ENCODE measurements around the gene IRF3.

IRF3 gene

GRCh38 chr19:49690656-49691242 lies 25.1 kb upstream of the IRF3 start, which contains the start of gene CPT1C:
CPT1C (plus strand) TSS chr19:49691116; CDS start chr19:49692253, 1,137 bp downstream.
- Mint-ChIP-seq H3K4me1 (peaks cover 23% of the 10 kb centered on the region), H3K36me3 (ENCODE audit: low read depth) (peaks cover 18% of the 10 kb centered on the region), H3K4me3 (peak within 1 kb of the TSS; percentile 60), H3K27ac (peak within 1 kb of the TSS; percentile 52), H3K9me3 (no peaks in the 10 kb centered on the region), H3K27me3 (peaks cover 21% of the 10 kb centered on the region)
- DNase-seq, result peak; percentile 66
- peak; percentile 41 for ATAC-seq

GRCh38 chr19:49690079-49690655 lies 24.5 kb upstream of the IRF3 start:
- Mint-ChIP-seq H3K27me3 (peaks cover 21% of the 10 kb centered on the region), H3K9me3 (no peaks in the 10 kb centered on the region), H3K4me1 (peaks cover 27% of the 10 kb centered on the region), H3K4me3 (peak overlapping the region; percentile 60), H3K36me3 (ENCODE audit: low read depth) (peaks cover 23% of the 10 kb centered on the region), H3K27ac (peak overlapping the region; percentile 52)
- peak; percentile 1 for ATAC-seq
- no peak for DNase-seq

DNA sequence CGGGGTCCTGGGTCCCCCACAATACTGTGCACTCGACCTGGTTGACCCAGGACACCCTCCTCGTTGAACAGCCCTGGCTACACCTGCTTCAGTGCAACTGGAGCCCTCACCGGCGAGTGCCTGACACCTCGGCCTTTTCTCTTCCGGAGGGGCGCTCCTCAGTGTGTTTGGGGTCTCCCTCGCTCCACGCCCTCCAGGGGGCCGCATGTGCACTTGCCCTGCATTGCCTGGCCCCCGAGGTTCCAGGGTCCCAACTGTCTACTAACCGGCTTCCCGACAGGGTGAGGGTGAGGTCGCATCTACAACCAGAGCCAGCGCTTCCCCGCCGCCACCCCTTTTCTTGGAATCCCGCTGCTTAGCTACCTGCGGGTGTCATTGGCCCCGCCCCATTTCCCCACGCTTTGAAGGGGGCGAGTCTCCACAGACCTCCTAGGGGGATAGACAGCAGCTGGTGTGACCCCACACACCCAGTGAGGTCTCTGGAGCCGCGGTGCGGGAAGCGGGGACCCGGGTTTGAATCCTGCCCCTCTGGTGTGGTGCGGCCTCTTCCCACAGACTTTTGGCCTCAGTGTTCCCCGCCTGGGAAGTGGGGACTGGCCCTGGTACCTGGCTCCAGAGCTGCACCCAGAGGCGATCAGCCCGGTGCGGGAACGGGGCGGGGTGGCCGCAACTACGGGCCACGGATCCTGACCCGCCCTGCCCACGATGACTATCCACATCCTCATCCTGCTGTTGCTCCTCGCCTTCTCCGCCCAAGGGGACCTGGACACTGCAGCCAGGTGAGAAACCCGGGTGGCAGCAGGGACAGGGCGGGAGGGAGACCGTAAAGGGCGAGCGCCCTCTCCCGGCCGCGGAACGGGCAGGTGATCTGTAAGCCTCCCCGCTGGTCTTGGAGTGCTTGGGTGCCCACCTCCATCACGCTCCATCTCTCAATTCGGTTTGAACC lies 23.7 kb upstream of the IRF3 start, which contains the start of gene ADM5:
Gene ADM5 (plus strand): TSS at position 462 of the 946 bp plus-strand sequence. CDS start 244 bp downstream, at position 706.
- Mint-ChIP-seq H3K27me3 (peaks cover 21% of the 10 kb centered on the region), H3K9me3 (no peaks in the 10 kb centered on the region), H3K36me3 (ENCODE audit: low read depth) (peaks cover 27% of the 10 kb centered on the region), H3K27ac (peak within 1 kb of the TSS; percentile 52), H3K4me1 (peaks cover 27% of the 10 kb centered on the region), H3K4me3 (peak within 1 kb of the TSS; percentile 60)
- ATAC-seq (peak; percentile 26), DNase-seq (peak; percentile 64)

DNA sequence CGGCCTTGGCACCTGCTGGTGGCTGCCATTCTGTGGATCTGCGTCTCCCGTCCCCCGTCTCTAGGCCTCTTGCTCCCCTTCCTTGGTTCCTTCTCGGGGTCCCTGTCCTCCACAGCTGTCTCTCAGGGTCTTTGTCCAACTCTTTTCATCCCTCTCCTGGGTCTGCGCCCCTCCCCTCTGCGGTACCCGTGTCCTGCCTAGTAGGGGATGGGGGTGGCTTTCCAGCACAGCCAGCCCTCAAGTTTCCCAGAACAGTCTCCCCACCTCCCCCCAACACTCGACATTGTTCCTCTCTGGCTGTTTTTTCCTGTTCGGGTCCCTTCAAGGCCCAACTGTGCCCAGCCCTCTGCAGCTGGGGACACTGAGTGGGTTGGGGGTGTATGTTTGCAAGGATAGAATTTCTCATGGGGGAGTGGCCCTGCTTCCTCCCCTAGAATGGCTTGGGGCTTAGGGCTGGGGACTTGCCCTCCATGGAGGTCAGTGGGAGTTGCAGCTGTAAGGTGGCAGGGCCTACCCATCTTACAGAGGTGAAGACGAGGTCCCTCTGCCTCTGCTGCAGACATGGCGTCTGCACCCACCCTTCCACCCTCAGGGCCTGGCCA lies 23.0 kb upstream of the IRF3 start:
- Mint-ChIP-seq H3K27me3 (peaks cover 21% of the 10 kb centered on the region), H3K27ac (no peak overlapping the region)
- no peak for DNase-seq

DNA sequence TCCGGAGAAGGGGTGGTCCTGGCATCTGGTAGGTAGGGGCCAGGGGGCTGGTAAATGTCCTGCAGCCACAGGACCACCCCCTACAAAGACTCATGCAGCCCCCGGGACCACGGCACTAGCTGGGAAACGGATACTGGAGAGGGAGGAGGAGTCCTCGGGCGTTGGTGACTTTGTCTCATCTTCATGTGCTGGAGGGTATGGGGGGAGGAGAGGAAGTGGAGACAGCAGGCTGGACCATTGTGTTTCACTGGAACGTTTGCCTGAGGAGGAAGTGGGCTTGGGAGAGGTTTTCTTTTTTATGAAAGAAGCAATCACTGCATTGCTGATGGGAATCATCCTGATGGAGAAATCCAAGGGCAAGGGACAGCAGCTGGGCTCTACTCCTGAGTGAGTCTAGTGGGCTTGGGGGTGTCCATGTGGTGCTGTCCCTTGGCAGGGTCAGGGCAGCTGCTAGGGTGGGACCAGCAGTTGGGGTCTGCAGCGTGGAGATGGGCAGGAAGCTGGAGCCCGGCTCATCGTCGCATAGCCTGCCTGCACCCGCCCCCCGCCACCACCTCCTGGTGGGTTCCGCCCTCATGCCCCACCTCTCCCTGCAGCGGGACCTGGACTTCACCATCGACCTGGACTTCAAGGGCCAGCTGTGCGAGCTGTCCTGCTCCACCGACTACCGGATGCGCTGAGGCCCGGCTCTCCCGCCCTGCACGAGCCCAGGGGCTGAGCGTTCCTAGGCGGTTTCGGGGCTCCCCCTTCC lies 22.1 kb upstream of the IRF3 start:
- Mint-ChIP-seq H3K27me3 (peaks cover 15% of the 10 kb centered on the region), H3K36me3 (ENCODE audit: low read depth) (peaks cover 39% of the 10 kb centered on the region), H3K27ac (peak overlapping the region; percentile 16), H3K4me3 (no peak overlapping the region), H3K9me3 (no peaks in the 10 kb centered on the region), H3K4me1 (peaks cover 27% of the 10 kb centered on the region)
- ATAC-seq, result no peak
- no peak for DNase-seq

More for the DNA sequence above, 23.0 kb upstream of the IRF3 start:
- ATAC-seq, result no peak
- Mint-ChIP-seq H3K4me1 (peaks cover 27% of the 10 kb centered on the region), H3K9me3 (no peaks in the 10 kb centered on the region), H3K4me3 (no peak overlapping the region), H3K36me3 (ENCODE audit: low read depth) (peaks cover 34% of the 10 kb centered on the region)

GRCh38 chr19:49687150-49687549 lies 21.5 kb upstream of the IRF3 start:
- Mint-ChIP-seq H3K4me1 (peaks cover 29% of the 10 kb centered on the region), H3K27ac (peak overlapping the region; percentile 42), H3K27me3 (peaks cover 9% of the 10 kb centered on the region), H3K9me3 (no peaks in the 10 kb centered on the region), H3K4me3 (no peak overlapping the region), H3K36me3 (ENCODE audit: low read depth) (peaks cover 44% of the 10 kb centered on the region)
- no peak for DNase-seq
- no peak for ATAC-seq

DNA sequence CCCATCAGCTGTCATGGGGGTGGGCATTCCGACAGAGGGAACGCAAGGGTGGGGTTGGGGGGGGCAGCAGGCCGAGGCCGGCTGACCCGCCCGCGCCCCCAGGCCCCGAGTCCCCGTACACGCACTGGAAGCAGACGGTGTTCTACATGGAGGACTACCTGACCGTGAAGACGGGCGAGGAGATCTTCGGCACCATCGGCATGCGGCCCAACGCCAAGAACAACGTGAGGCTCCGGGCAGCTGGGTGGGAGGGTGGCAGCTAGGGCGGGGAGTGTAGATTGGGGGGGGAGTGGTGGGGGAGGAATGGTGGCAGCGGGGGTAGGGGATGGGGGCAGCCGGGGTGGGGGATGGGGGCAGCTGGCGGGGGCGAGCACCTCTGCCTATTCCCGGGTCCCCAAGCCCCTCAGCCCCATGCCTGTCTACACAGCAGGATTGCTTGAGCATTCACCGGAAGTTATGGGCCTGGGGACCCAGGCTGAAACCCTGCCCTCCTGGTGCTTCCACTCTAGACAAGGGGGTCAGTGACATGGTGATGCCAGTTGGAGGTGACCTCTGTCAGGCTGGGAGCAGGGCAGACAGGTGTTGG lies 20.9 kb upstream of the IRF3 start:
- Mint-ChIP-seq H3K4me1 (peaks cover 34% of the 10 kb centered on the region), H3K27me3 (peaks cover 8% of the 10 kb centered on the region), H3K9me3 (no peaks in the 10 kb centered on the region), H3K36me3 (ENCODE audit: low read depth) (peaks cover 49% of the 10 kb centered on the region), H3K27ac (peak overlapping the region; percentile 42), H3K4me3 (no peak overlapping the region)
- no peak for ATAC-seq
- no peak for DNase-seq

DNA sequence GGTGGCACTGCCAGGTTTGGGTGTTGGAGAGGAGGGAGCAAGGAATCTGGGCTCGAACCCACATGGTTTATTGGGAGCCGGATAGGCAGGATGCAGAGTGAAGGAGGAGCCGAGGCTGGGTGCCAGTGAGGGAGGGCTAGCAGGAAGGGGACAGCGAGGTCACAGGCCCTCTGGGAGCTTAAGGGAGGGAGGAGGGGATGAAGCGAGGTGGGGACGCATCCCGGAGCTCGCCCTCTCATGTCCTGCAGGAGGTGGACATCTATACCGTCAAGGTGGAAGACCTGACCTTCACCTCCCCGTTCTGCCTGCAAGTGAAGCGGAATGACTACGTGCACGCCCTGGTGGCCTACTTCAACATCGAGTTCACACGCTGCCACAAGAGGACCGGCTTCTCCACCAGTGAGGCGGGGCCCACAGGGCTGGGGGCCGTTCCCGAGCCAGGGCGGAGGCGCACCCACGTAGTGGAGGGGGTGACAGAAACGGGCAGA lies 20.2 kb upstream of the IRF3 start:
- Mint-ChIP-seq H3K4me3 (no peak overlapping the region), H3K9me3 (no peaks in the 10 kb centered on the region), H3K4me1 (peaks cover 32% of the 10 kb centered on the region), H3K27ac (no peak overlapping the region), H3K27me3 (peaks cover 7% of the 10 kb centered on the region), H3K36me3 (ENCODE audit: low read depth) (peaks cover 55% of the 10 kb centered on the region)
- ATAC-seq (no peak), DNase-seq (no peak)

DNA sequence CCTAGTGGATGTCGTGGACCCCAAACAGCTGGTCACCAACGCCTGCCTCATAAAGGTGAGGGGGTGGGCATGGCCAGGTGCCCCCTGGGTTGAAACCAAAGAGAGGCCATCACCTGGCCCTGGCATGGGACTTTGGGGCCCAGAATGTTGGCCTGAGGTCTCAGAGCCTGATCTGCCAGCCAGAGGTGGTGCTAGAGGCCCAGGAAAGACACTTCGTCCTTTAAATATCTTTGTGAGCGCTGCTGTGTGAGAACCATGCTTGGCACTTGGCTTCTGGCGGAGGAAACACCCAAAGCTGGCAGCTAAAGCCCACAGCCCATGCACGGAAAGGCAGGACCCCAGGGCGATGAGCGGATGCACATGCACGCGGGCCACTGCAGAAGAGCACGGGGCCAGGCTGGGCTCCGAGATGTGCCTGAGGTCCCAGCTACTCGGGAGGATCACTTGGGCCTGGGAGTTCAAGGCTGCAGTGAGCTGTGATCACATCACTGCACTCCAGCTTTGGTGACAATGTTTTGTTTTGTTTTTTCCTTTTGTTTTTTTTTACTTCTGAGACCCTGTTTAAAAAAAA lies 19.4 kb upstream of the IRF3 start:
- H3K4me3 Mint-ChIP-seq, result no peak overlapping the region
- DNase-seq, result no peak
- no peaks in the 10 kb centered on the region for H3K9me3 Mint-ChIP-seq
- no peaks in the 10 kb centered on the region for H3K27me3 Mint-ChIP-seq
- peaks cover 32% of the 10 kb centered on the region for H3K4me1 Mint-ChIP-seq
- H3K36me3 Mint-ChIP-seq (ENCODE audit: low read depth), result peaks cover 56% of the 10 kb centered on the region
- no peak overlapping the region for H3K27ac Mint-ChIP-seq
- no peak for ATAC-seq

DNA sequence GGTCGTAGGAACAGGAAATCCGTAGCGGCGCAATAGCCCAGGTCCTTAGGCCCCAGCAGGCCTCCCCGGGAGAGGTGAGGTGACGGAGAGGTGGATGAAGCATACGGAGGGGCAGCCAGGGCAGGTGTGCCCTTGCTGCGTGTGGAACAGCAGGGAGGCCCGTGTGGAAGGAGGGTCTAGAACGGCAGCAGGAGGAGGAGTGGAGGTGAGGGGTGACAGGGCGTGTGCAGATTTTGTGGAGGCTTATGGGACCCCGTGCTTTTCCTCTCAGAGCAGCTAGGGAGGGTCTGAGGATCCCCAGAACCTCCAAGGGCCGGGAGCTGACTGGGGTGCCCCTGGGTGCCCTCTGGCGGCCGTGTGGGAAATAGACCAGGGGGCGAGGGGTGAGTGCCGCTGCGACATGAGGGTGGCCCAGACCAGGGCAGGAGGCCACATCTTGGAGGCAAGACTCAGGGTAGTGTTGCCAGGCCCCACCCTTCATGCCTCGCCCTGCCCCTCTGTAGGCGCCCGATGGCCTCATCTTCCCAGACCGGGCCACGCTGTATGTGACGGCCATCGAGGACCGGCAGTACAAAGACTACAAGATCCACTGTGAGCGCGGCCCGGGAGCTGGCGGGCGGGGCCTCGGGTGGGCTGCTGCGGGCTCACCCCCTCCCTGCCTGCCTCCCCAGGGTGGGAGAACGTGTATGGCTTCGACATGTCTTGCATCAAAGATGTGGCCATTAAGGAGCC lies 18.8 kb upstream of the IRF3 start:
- H3K4me1 Mint-ChIP-seq, result peaks cover 36% of the 10 kb centered on the region
- DNase-seq (no peak), ATAC-seq (peak; percentile 3)
- H3K27ac Mint-ChIP-seq, result no peak overlapping the region
- no peaks in the 10 kb centered on the region for H3K27me3 Mint-ChIP-seq
- peaks cover 60% of the 10 kb centered on the region for H3K36me3 Mint-ChIP-seq (ENCODE audit: low read depth)
- no peaks in the 10 kb centered on the region for H3K9me3 Mint-ChIP-seq
- H3K4me3 Mint-ChIP-seq, result no peak overlapping the region

DNA sequence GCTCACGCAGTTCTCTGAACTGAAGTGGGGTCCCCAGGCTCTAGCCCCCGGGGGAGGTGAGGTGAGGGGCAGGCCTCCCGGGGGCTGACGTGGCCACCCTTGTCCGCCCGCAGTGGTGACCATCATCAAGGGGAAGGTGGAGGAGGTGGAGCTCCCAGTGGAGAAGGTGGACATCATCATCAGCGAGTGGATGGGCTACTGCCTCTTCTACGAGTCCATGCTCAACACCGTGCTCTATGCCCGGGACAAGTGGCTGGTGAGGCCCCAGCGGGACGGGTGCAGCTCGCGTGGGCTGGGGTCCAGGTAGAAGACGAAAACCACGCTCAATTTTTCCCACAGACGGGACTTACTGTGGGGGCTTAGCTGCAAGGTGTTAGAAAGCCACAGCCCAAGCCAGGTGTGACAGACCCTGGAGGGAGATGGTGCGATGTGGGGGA lies 18.2 kb upstream of the IRF3 start:
- Mint-ChIP-seq H3K27me3 (no peaks in the 10 kb centered on the region), H3K27ac (no peak overlapping the region), H3K36me3 (ENCODE audit: low read depth) (peaks cover 57% of the 10 kb centered on the region), H3K4me3 (peak overlapping the region; percentile 26), H3K4me1 (peaks cover 40% of the 10 kb centered on the region), H3K9me3 (no peaks in the 10 kb centered on the region)
- ATAC-seq, result no peak
- no peak for DNase-seq

GRCh38 chr19:49682274-49682673 lies 16.6 kb upstream of the IRF3 start:
- H3K27me3 Mint-ChIP-seq, result no peaks in the 10 kb centered on the region
- H3K36me3 Mint-ChIP-seq (ENCODE audit: low read depth), result peaks cover 58% of the 10 kb centered on the region
- no peak overlapping the region for H3K4me3 Mint-ChIP-seq
- H3K27ac Mint-ChIP-seq, result no peak overlapping the region
- no peak for DNase-seq
- peaks cover 44% of the 10 kb centered on the region for H3K4me1 Mint-ChIP-seq
- no peak for ATAC-seq
- no peaks in the 10 kb centered on the region for H3K9me3 Mint-ChIP-seq

DNA sequence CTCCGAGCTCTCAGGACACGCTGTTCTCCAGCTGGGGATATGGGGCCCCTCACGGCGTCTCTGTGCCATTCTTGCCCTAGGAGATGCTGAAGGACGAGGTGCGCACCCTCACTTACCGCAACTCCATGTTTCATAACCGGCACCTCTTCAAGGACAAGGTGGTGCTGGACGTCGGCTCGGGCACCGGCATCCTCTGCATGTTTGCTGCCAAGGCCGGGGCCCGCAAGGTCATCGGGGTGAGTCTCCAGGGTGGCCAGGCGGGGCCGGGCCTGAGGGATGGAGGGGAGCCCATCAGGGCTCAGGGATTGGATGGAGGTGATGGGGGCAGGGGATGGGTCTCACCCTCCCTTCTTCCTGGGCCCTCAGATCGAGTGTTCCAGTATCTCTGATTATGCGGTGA lies 16.2 kb upstream of the IRF3 start:
- no peak for DNase-seq
- no peaks in the 10 kb centered on the region for H3K9me3 Mint-ChIP-seq
- H3K36me3 Mint-ChIP-seq (ENCODE audit: low read depth), result peaks cover 56% of the 10 kb centered on the region
- H3K27me3 Mint-ChIP-seq, result no peaks in the 10 kb centered on the region
- ATAC-seq, result no peak
- no peak overlapping the region for H3K4me3 Mint-ChIP-seq
- no peak overlapping the region for H3K27ac Mint-ChIP-seq
- peaks cover 47% of the 10 kb centered on the region for H3K4me1 Mint-ChIP-seq

All from activated naive CD8-positive, alpha-beta T cell treated with anti-CD3 and anti-CD28 coated beads, Interleukin-2, amount 50 U/mL, for 24 hours (primary cell).